Erythroblast (primary cell): ENCODE data around the gene DGAT2L6.

Source experiments
- DNase-seq, 2 experiments: peaks; one replicate each; lab custom pipeline; 2025; lab: John Stamatoyannopoulos, UW
- GATA1 ChIP-seq: IDR thresholded peaks from 2 replicates; pipeline ENCODE4 v1.6.1; 2011; ENCODE audit warnings: low read depth, mild to moderate bottlenecking, control low read depth, low read length, moderate library complexity
- POLR2A ChIP-seq: IDR thresholded peaks from 2 replicates; pipeline ENCODE4 v1.6.1; 2011; ENCODE audit warnings: mild to moderate bottlenecking, low read length

Gene DGAT2L6, protein sequence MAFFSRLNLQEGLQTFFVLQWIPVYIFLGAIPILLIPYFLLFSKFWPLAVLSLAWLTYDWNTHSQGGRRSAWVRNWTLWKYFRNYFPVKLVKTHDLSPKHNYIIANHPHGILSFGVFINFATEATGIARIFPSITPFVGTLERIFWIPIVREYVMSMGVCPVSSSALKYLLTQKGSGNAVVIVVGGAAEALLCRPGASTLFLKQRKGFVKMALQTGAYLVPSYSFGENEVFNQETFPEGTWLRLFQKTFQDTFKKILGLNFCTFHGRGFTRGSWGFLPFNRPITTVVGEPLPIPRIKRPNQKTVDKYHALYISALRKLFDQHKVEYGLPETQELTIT

DNA sequence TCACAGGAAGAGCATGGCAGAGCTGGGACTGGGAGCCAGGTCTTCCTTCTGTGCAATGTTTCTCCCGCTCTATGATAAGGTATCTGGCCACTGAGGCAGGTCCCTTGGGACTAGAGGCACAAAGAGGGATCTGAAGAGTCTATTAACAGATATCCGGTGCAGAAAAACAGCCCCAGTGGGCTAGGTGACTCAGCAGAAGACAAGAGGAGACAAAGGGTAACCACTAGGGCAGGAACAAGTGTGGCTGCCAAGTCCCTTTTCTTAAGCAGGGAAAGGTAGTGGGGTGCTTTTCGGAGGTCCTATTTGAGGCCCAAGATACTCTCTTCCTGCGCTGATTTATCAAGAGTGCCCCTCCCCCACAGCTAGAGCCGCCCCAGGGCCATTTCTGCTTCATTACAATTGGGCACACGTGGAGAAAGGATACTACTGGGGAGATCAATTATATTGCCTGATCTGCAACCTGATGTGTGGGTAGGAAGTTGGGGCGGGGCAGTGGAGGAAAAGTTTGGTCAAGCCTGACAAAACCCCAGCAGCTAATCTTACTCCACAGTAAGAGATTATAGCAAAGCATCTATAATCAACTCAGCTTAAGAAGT is at the start of gene DGAT2L6:
Gene DGAT2L6 (plus strand): TSS at position 546 of the 596 bp plus-strand sequence. CDS start 100 bp downstream, outside the sequence.
- DNase-seq = no peak

DNA sequence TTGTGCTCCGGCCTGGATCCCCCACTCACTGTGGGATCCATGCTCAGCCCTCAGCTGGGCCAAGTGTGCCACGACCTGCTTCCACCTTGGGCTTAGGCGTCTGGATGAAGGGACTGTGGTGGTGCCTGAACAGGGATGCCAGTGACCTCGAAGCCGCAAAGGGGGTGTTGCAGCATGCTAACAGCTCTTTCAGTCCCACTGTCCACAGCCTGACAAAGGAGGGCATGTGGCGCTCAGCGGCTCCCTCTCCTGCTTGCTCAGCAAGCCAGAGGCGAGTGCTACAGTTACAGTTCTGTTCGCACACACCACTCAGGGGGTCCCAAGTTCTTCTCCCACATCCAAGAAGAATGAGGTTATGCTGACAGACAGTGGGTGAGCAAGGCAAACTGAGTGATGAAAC is 49.2 kb upstream of the DGAT2L6 start:
- no peak for DNase-seq
- TF ChIP-seq POLR2A (no peak), GATA1 (no peak)

More for the DNA sequence above, at the start of gene DGAT2L6:
- TF ChIP-seq GATA1 = no peak
- TF ChIP-seq POLR2A = no peak

DNA sequence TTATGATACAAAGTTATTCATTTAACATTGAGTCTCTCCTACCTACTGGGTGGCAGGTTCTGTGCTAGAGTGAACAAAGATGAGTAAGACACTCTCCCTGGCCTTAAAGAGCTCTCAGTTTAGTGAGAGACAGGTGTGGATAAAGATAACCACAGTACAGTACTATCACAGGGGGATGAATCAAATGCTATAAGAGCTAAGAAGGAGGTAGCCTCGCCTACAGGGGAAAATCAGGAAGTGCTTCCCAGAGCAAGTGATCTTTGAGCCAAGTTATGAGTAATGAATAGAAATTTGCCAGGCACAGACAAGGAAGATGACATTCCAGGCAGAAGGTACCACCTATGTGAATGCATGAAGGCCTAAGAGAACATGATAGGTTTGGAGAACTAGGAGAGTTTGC is 47.5 kb upstream of the DGAT2L6 start:
- DNase-seq = no peak
- no peak for TF ChIP-seq POLR2A

DNA sequence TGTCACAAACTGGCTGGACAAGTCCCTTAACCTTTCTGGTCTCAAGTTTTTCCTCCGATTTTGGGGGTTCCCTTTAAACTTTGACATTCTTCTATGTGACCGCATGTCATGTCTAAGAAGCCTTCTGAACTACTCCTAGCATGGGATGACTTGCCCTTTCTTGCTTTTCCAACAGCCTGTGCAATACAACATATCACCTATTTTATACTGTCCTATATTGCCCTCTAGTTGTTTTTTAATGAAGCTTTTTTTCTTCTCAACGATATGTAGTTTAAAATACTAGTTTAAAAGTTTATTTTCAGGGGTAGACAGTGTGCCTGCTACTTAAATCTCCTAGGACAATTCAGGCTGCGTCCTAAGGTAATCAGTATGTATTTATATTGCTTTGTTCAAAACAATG is 45.1 kb upstream of the DGAT2L6 start:
- no peak for TF ChIP-seq GATA1
- TF ChIP-seq POLR2A = no peak
- DNase-seq = peak; percentile 9 to 10

DNA sequence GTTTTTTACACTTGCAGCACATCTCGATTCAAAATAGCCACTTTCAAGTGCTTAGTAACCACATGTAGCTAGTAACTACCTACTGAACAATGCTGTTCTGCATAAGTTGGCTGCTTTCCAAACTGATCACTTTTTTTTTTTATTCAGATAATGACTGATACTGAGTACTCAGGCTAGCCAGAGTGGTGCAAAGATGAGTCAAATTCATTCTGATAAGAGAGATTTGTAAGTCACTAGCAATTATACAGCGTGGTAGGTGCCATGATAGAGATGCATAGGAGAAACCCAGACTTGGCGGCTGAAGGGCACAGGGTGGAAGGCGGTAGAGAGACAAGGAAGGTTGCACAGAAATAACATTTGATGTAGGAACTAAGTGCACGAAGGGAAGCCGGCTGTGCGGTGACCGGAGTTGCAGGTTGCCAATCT is 44.4 kb upstream of the DGAT2L6 start:
- no peak for DNase-seq
- TF ChIP-seq GATA1 (no peak), POLR2A (no peak)

DNA sequence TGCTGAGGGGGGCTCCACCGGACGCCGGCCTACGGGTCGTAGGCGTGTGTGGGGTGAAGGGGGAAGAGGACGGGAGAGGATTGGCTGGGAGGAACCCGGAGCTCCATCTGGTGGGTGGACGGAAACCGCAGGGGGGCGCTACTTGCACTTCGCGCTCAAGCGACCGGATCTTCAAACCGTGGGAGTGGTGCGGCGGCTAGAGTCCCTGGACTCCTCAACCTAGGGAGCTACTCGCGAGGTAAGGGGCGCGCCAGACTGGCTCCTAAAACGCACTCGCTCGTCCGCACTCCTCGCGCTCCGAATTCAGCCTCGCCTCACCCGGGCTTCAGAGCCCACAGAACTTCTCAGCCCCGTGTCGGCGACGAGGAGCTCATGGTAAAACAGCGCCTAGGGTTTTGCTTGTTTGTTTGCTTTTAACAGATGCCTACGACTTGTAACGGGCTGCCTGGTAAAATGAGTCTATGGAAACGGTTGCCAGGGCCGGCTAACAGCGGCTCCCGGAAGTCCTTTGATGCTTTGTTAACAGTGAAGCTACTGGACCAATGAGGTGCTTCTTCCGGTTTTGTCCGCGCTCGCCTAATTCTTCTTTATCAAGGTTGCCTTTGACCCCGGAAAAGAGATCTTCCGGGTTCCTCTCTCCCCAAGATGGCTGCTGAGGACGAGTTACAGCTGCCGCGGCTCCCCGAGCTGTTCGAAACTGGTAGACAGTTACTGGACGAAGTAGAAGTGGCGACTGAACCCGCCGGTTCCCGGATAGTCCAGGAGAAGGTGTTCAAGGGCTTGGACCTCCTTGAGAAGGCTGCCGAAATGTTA is 43.8 kb upstream of the DGAT2L6 start, which contains the start of gene IGBP1:
Gene IGBP1 (plus strand): TSS at position 145 of the 813 bp plus-strand sequence. CDS start 501 bp downstream, at position 646.
- TF ChIP-seq POLR2A (peak; percentile 85), GATA1 (no peak)
- peak; percentile 89 to 91 for DNase-seq

- DNase-seq = peak; percentile 64 to 72
- TF ChIP-seq GATA1 (no peak), POLR2A (peak; percentile 52)
Measured at GRCh38 chrX:70134116-70134477, 43.2 kb upstream of the DGAT2L6 start.

DNA sequence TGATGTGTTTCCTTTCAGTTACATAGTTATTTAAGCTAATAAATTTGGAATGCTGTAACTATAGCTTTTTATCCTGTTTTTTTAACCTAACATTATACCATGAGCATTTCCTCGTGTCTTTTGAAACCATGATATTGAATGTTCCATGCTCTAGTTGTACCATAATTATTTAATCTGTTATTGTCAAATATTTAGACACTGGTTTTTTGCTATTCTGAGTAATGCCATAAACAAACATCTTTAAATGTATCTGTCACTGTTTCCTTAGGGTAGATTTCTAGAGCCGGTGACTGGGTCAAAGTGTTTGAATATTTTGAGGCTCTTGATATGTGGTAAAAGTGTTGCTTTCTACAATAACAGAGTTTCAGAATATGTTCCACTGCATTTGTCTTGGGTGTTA is 38.7 kb upstream of the DGAT2L6 start:
- no peak for TF ChIP-seq POLR2A
- no peak for TF ChIP-seq GATA1
- DNase-seq = no peak

GRCh38 chrX:70139736-70140135 is 37.5 kb upstream of the DGAT2L6 start:
- DNase-seq = no peak
- TF ChIP-seq GATA1 (no peak), POLR2A (no peak)

GRCh38 chrX:70141373-70141772 is 35.9 kb upstream of the DGAT2L6 start:
- no peak for TF ChIP-seq GATA1
- no peak for DNase-seq

DNA sequence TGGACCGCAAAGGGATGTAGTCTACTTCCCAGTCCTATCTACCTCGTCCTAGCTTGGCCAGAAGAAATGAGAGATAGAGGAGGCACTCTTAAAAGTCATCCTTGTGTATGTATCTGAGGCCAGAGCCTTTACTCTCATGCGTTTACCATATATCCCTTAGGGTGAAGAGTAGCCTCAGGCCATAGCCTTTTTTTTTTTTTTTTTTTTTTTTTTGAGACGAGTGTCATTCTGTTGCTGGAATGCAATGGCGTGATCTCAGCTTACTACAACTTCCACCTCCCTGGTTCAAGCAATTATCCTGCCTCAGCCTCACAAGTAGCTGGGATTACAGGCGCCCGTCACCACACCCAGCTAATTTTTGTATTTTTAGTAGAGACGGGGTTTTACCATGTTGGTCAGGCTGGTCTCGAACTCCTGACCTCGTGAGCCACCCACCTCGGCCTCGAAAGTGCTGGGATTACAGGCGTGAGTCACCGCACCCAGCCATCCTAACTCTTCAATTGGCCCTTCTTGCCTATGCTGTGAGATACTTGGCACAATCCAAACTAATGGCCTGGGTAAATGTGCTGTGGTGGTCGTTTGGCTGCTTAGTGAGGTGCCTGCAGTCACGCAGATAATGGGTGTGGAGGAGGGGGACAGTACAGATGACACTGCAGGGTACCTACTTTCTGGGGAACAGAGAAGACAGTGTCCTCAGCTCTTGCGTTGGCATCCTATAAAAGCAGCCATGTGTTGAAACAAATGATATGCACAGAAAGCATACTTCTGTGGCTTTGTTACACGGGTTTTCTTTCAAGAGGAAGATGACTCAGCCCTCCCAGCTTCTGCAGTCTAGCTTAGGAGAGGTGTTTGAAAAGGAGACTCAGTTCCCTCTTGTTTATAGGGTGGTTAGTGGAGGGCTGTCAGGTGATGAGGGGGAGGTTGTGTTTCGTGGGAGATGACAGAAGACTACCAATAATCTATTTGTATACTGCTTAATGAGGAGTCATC is 10.4 kb upstream of the DGAT2L6 start:
- TF ChIP-seq POLR2A (no peak), GATA1 (no peak)
- DNase-seq = no peak

- TF ChIP-seq POLR2A (no peak), GATA1 (no peak)
- DNase-seq = no peak
Measured at GRCh38 chrX:70168238-70169188, 8.8 kb upstream of the DGAT2L6 start.
